ENCODE data around the gene MBP. TPM values are rescaled to one million over a fixed set of nuclear protein-coding genes. Genes with fewer than 3 reads are reported as not detected.

Gene MBP
- polyA plus RNA-seq, 4 donors: 18.5 to 23.3 (median 21.5) TPM

DNA sequence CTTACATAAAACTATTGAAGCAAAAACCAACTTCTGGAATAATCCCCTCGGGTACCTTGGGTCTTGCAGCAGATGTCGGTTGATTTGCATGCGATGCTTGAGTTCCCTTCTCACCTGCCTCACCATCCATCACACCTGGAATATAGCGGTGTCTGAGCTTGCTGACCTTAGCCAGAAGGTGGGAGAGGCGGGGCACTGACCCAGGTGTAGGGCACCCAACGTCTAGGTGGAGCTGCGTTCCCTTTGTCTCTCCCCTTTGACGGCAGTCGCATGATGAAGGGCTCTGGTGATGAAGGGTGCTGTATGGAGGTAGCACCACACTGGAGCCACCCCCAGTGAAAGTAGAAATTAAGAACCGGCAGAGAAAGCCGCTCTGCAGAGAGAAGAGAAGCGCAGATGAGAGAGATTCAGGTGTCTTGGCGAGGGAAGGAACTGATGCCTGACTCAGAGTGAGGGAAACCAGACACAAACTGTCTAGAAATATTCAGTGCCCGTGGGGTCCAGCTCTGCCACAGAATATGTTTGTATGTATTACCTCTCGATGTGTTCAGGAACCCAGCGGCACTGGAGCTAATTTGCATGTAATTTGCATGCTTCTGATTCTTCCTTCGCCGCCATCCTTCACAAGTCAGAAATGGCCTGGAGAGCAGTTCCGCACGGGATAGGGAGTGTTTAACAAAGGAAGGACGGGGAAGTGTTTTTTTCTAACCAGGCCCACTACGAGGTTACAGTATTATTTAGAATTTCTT lies 19.4 kb upstream of the MBP start:
- DNase-seq (ENCODE audit: low read depth in 4 of 4, low spot score in 2 of 4): no peak

DNA sequence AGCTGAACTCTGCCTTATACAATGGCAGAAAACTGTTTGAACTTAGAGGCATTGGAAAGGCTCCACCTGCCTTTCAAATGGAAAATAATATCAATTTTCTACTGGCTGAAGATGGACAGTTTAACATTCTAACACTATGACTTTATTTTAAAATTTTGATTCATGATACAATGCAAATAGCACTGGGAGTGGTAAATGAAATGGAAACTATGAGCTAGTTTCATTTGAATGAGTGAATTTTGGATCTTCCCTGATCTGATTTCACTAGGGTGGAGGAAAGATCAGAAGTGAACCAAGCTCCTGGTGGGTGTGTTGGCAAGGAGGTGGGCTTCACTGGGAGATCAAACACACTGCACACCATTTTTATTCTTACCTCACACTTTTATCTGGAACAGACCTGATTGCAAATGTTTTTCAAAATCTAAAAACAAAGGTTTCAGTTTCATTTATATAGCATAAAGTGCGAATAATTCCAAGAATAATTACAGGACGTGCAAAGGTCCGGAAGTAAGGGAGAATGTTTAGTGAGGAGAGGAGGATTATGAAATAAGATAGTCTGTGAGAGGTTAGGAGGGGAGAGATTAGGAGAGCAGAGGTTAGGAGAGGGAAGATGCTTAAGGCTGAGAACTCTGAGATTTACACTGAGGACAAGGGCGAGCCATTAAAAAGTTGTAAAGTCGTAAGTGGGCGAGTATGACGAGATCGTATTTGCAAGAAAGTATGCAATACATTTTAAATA lies 18.6 kb upstream of the MBP start:
- DNase-seq (ENCODE audit: low read depth in 4 of 4, low spot score in 2 of 4): no peak

DNA sequence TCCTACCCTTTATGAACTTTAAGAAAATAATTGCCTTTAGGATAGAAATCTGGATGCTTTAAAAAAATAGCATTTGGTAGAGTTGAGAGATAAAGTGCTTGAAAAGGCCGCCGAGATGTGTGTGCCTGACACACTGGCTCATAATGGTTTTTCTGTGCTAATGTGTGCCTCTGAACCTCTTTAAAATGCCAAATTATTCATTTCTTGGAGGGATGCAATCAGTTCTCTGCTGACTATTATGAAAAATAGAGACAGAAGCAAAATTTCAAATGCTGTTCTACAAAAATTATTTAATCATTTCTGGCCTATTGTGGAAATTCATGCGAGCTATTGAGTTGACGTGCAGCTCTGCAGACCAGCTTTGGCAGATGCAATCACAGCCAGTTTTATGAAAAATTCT lies 18.0 kb upstream of the MBP start:
- DNase-seq (ENCODE audit: low read depth in 4 of 4, low spot score in 2 of 4): no peak

DNA sequence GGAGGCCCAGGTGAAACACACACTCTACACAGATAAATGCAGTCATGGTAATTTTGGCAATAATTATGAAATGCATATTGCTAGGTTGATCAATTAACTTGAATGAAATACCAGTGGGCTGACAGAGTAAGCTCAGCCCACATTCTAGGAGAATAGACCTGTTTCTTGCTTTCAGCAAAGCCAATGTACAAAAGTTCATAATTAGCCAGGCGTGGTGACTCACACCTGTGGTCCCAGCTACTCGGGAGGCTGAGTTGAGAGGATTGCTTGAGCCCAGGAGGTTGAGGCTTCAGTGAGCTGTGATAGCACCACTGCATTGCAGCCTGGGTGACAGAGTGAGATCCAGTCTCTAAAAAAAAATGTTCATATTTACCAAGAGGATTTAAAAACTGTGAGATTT lies 15.7 kb upstream of the MBP start:
- no peak for DNase-seq (ENCODE audit: low read depth in 4 of 4, low spot score in 2 of 4)

DNA sequence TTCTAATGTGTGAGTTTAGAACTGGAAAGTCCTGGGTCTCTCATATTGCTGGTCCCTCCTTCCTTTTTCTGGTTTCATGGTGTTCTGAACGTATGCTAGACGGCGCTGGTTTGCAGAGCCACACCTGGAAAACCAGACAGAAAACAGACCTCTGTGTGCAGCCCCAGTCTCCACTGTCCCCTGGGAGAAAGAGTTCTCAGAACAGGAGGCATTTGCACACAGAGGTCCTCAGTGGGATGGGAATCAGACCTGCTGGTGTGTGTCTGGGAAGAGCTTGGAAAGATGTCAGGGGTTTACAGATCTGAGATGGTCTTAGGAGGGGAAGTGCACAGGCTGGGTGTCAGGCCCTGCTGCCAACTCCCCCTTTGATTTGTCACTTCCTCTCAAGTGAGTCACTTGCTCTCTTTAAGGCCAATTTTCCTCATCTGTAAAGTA lies 14.9 kb upstream of the MBP start:
- no peak for DNase-seq (ENCODE audit: low read depth in 4 of 4, low spot score in 2 of 4)

GRCh38 chr18:77146249-77147080 lies 13.9 kb upstream of the MBP start:
- DNase-seq (ENCODE audit: low read depth in 4 of 4, low spot score in 2 of 4): no peak

DNA sequence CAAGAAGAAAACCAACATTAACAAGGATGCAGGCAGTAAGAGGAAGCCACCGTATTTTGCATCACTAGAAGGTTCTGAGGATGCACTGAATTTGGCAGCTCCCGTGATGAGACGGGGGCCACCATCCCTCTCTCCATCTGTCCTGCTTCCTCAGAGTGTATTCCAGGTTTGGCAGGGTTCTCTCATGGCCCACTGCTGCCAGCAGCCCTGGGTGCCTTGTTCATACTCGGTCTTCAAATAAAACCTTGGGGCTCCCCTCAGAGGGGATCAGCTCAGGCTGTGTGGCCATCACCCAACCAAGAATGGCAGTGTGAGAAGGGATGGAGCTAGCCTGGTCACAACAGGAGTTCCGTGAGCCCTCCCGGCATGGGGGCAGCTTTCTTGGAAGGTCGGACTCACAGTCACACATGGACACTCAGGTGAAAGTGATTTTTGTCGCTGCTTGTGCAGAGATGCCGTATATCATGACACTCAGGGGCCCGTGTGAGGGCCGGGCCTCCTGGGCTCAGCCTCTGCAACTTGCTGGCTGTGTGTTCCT lies 12.8 kb upstream of the MBP start:
- DNase-seq (ENCODE audit: low read depth in 4 of 4, low spot score in 2 of 4): no peak

GRCh38 chr18:77144451-77145118 lies 12.0 kb upstream of the MBP start:
- no peak for DNase-seq (ENCODE audit: low read depth in 4 of 4, low spot score in 2 of 4)

DNA sequence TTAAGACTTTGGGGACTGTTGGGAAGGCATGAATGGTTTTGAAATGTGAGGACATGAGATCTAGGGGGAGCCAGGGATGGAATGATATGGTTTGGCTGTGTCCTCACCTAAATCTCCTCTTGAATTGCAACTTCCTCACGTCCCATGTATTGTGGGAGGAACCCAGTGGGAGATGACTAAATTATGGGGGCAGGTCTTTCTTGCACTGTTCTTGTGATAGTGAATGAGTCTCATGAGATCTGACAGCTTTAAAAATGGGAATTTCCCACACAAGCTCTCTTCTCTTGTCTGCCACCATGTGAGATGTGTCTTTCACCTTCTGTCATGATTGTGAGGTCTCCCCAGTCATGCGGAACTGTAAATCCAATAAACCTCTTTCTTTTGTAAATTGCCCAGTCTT lies 11.5 kb upstream of the MBP start:
- no peak for DNase-seq (ENCODE audit: low read depth in 4 of 4, low spot score in 2 of 4)

DNA sequence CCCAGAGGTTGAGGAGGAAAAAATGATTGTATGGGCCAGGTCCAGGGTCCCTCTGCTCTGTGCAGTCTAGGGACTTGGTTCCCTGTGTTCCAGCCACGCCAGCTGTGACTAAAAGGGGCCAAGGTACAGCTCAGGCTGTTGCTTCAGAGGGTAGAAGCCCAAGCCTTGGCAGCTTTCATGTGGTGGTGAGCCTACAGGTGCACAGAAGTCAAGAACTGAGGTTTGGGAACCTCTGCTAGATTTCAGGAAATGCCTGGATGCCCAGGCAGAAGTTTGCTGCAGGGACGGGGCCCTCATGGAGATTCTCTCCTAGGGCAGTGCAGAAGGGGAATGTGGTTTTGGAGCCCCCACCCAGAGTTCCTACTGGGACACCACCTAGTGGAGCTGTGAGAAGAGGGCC lies 10.6 kb upstream of the MBP start:
- DNase-seq (ENCODE audit: low read depth in 4 of 4, low spot score in 2 of 4): no peak

DNA sequence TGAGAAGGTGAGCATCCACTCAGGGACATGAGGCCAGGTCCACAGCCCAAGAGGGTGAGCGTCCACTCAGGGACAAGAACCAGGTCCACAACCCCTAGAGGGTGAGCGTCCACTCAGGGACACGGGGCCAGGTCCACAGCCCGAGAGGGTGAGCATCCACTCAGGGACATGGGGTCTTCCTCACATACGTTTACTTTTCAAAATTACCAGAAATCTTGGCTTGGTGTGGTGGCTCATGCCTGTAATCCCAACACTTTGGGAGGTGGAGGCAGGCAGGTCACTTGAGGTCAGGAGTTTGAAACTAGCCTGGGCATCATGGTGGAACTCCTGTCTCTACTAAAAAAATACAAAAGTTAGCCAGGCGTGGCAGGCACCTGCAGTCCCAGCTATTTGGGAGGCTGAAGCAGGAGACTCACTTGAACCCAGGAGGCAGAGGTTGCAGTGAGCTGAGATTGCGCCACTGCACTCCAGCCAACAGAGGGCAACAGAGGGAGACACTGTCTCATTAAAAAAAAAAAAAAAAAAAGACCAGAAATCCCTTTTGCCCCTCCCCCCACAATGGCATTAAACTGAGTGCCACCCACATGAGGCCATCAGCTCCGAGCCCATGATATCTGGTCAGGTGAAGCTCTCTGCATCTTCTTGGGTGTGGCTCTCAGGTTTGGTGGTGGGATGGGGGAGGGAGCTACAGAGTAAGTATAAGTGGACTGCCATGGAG lies 9.0 kb upstream of the MBP start:
- DNase-seq (ENCODE audit: low read depth in 4 of 4, low spot score in 2 of 4): no peak

DNA sequence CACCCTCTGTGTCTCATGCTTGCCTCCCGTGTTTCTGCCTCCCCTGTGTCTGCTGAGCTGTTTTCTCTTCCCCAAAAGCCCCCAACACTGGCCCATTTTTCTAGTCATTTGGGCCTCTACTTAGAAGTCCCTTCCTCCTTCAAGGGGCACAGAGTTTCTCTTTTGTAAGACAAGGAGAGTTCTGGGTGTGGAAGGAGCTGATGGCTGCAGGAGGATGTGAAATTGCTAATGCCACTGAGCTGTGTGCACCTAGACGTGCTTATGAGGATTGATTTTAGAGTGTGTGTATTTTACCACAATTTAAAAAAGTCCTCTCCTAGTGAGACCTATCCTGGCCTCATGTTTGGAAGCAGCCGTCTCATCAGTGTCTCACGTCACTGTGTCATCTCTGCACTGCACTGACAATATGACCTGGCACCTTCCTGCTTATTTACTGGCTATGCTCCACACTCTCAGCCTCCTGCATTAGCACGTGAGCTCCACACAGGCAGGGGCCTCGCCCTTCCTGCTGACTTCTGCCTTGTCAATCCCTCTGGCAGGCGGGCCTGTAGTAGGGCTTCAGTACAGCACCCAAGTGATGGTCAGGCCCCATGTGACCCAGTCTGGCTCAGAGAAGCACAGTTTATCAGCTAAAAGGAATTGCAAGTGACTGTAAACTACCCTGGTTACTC lies 8.0 kb upstream of the MBP start:
- no peak for DNase-seq (ENCODE audit: low read depth in 4 of 4, low spot score in 2 of 4)

GRCh38 chr18:77140030-77140429 lies 7.4 kb upstream of the MBP start:
- DNase-seq (ENCODE audit: low read depth in 4 of 4, low spot score in 2 of 4): no peak

- DNase-seq (ENCODE audit: low read depth in 4 of 4, low spot score in 2 of 4): no peak
Observed at GRCh38 chr18:77139619-77140018, 7.0 kb upstream of the MBP start.

DNA sequence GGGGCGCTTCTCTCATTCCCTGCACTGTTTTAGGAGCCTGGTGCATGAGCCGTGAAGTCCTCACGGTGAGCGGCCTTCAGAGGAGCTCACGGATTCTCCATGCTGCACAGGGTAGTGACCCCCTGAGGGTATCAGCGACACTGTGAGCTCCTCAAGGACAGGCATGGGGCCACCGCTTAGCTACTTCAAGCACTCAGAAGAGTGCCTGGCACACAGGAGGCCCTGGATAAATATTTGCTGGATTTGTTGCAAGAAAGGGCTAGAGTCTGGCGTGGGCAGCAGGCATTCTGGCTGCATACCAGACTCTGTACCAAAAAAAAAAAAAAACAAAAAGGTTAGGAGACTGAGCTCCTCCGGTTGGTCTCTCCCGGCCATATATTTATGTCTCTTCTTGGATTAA lies 5.7 kb upstream of the MBP start:
- DNase-seq (ENCODE audit: low read depth in 4 of 4, low spot score in 2 of 4): no peak

GRCh38 chr18:77137851-77138250 lies 5.3 kb upstream of the MBP start:
- DNase-seq (ENCODE audit: low read depth in 4 of 4, low spot score in 2 of 4): no peak

- no peak for DNase-seq (ENCODE audit: low read depth in 4 of 4, low spot score in 2 of 4)
Observed at GRCh38 chr18:77136871-77137665, 4.5 kb upstream of the MBP start.

DNA sequence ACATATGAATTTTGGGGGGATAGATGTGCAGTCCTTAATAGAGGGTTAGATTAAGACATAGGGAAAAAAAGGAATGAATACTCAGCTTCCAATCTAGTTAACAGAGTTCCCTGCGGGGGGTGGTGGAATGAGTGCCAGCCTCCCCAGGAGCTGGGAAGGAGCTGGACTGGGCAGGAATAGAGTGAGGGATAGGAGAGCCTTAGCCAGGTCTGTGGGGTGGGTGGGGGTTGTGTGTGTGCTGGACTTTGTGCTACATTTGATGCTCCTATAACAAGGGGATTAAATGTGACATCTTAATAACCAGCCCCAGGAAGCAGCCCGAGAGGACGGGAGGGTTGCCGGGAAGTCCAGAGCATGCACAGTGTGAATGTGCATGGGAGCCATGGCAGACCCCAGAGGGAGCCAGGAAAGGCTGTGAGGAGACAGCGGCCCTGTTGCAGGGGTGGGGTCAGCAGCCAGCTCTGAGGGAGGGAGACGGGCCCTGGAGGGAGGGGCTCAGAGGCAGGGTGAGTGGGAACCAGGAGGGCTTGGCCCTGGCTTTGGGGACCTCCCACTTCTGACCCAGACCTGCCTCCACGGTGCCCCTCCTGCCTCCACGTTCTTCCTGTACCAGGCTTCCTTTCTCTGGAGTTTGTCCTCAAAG lies 3.6 kb upstream of the MBP start:
- no peak for DNase-seq (ENCODE audit: low read depth in 4 of 4, low spot score in 2 of 4)
